GM19463 (cell line): ENCODE data around the gene ADAM17.
"Not testable (repeated sequence)": the region's sequence is repeated elsewhere in the genome, so short reads cannot be mapped to it uniquely, and the experiment has no call there.

Experiments used
- ATAC-seq: cut with Tn5 transposase; IDR thresholded peaks from one replicate; pipeline ENCODE4 v1.9.1; 2021; ENCODE audit warnings: mild to moderate bottlenecking, moderate library complexity; ENCODE audit not compliant: unreplicated experiment

The ADAM17 gene

DNA sequence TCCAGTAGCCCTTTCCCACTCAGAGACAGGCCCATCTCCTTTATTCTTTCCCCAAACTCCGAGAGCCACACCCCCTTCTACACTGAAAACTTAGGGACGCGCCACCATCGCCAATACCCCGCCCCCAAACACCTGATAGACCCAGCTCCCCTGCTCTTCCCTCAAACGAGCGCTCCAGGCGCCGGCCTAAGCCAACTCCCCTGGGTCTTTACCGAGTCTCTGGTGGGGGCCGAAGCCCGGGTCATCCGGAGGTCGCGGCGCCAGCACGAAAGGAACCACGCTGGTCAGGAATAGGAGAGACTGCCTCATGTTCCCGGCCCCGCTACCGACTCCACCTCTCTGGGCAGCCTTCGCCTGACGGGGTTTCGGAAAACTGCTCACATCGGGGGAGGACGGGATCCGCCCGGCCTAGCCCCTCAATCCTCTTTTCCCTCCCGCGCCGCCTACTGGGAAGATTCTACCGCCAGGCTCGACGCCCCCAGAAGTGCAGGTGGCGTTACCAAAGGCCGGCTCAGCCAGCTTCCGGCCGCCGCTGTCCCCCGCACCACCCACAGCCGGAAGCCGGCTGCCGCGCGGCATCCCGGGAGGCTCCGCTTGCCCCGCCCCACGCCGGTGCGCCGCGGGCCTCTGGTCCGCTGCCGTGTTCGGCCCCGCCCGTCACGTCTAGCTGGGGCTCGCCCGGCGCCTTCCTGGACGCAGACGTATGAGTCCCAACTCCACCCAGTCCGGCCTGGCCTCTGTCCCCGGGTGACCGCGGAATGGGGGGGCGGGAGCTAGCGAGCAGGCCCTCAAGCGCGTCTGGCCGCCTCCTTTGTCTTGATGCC lies at the start of gene ADAM17:
ADAM17 (minus strand) TSS at position 534 of the 824 bp plus-strand sequence; CDS start at position 309, 225 bp downstream.
- peak; percentile 86 for ATAC-seq

- no peak for ATAC-seq
Measured at GRCh38 chr2:9602412-9602811, 46.8 kb upstream of the ADAM17 start.

GRCh38 chr2:9601397-9601796 lies 45.8 kb upstream of the ADAM17 start:
- ATAC-seq: no peak

- no peak for ATAC-seq
Measured at GRCh38 chr2:9599430-9599829, 43.8 kb upstream of the ADAM17 start.

- no peak for ATAC-seq
Measured at GRCh38 chr2:9596621-9597311, 41.1 kb upstream of the ADAM17 start.

- ATAC-seq: no peak
Measured at GRCh38 chr2:9595746-9596145, 40.1 kb upstream of the ADAM17 start.

- not testable (repeated sequence) for ATAC-seq
Measured at GRCh38 chr2:9595256-9595655, 39.6 kb upstream of the ADAM17 start.

GRCh38 chr2:9594366-9595054 lies 38.9 kb upstream of the ADAM17 start:
- ATAC-seq: no peak

GRCh38 chr2:9593925-9594324 lies 38.3 kb upstream of the ADAM17 start:
- ATAC-seq: no peak

- no peak for ATAC-seq
Measured at GRCh38 chr2:9592699-9593098, 37.1 kb upstream of the ADAM17 start.

DNA sequence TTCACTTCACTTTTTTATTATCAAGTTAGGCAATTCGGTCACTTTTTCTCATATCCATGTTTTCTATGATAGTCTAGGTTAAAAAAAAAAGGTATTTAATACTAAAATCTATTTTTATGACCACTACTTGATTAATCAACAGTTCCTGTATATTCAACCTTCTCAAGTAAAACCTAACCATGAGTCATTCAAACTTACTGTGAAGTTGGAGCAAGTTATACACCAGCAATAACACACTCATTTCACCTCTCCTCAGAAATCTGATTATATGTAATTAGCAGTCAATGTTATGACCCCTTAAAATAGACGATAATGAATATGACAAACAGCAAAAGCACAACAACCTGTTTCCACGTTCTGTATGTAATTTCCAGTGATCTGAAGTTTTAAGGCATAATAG lies 35.0 kb upstream of the ADAM17 start:
- no peak for ATAC-seq

GRCh38 chr2:9586465-9586864 lies 30.8 kb upstream of the ADAM17 start:
- no peak for ATAC-seq

DNA sequence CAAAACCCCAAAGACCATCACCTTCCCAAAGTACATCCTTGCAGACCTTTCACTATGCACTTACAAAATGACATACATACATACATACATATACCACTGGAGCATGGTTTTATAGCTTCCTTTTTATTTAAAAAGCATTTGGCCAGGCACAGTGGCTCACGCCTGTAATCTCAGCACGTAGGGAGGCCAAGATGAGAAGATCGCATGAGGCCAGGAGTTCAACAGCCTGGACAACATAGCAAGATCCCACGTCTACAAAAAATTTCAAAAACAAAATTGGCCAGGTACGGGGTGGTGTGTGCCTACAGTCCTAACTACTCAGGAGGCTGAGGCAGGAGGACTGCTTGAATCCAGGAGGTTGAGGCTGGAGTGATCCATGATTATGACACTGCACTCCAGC lies 29.9 kb upstream of the ADAM17 start:
- no peak for ATAC-seq

DNA sequence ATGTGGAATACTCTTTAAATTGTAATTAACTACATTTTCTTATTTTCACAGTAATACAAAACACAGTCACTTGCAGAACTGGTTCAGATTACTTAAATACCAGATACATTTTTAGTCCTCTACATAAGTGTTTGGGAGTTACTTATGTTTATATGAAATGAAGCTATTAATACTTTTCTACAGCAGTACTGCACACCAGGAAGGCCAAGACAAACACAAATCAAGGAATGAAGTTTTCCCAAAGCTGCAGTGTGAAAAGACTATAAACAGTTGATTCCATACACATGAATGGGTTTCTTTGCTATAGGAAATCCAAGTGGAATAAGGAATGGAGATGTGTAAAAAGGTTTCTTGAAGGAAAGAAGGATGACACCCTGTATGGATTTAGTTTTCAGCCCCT lies 29.3 kb upstream of the ADAM17 start:
- not testable (repeated sequence) for ATAC-seq

GRCh38 chr2:9582624-9583023 lies 27.0 kb upstream of the ADAM17 start:
- ATAC-seq: no peak

DNA sequence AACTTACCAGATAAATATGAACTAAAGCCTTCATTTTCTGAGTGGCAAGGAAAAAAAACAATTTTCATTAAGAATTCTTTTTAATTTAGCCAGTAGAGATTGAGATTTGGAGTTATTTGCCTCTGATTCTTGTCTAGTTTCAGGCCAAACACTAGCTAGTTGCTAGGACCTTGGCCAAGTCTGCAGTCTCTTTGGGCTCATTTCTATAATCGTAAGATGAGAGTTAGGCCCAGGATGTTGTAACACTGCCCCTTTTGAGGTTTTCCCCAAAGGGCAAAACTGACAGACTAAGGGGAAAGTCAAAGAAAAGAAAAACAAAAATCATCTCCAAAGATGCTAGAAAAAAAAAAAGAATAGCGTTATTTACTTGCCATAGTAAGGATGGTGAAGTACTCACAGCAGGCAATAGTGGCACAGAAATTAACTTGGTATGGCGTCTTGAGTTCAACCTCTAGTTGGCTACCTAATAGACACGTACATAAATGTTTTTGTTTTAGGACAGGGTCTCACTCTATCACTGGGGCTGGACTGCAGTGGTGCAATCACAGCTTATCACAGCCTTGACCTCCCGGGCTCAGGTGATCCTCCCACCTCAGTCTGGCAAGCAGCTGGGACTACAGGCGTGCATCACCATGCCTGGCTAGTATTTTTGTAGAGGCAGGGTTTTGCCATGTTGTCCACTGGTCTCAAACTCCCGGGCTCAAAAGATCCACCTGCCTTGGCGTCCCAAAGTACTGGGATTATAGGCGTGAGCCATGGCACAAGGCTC lies 23.0 kb upstream of the ADAM17 start:
- no peak for ATAC-seq

DNA sequence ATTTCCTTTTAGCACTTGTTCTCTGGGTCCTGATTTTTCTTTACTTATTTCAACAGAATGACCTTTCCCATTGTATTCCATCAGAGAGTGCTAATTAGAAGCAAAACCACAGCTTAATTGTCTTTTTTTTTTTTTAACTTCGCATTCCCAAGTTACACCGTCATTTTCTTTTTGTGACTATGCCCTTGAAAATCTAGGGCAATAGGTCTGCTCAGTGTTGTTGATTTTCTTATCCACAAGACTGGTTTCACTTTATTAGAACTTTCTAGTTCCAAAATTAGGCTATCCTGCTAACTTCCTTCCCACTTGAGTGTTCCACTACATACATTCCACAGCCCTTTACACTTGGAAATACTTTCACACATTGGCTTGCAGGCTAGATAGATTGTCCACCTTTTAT lies 18.7 kb upstream of the ADAM17 start:
- ATAC-seq: no peak

DNA sequence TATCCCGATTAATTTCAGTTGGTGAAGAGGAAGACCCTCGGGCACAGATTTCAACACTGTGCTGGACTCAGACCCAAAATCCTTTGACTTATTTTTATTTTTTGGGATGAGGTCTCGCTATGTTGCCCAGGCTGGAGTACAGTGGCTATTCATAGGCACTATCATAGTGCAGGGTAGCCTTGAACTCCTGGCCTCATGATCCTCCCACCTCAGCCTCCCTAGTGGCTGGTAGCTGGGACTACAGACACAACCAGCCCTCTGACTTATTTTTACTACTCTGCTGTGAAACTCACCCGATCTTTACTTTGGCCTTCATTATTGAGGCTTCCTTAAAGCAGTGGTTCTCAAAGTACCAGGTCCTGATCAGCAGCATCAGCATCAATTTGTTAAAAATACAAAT lies 18.2 kb upstream of the ADAM17 start:
- ATAC-seq: no peak

GRCh38 chr2:9573013-9573720 lies 17.5 kb upstream of the ADAM17 start:
- no peak for ATAC-seq
